Measurements from ENCODE around the gene DPP8.
A peak's percentile ranks its signal among the peaks of the same experiment; 100 is the strongest.

Gene DPP8

GRCh38 chr15:65512189-65512588, 5.3 kb downstream of the DPP8 start:
- TF ChIP-seq, protein P1, sequence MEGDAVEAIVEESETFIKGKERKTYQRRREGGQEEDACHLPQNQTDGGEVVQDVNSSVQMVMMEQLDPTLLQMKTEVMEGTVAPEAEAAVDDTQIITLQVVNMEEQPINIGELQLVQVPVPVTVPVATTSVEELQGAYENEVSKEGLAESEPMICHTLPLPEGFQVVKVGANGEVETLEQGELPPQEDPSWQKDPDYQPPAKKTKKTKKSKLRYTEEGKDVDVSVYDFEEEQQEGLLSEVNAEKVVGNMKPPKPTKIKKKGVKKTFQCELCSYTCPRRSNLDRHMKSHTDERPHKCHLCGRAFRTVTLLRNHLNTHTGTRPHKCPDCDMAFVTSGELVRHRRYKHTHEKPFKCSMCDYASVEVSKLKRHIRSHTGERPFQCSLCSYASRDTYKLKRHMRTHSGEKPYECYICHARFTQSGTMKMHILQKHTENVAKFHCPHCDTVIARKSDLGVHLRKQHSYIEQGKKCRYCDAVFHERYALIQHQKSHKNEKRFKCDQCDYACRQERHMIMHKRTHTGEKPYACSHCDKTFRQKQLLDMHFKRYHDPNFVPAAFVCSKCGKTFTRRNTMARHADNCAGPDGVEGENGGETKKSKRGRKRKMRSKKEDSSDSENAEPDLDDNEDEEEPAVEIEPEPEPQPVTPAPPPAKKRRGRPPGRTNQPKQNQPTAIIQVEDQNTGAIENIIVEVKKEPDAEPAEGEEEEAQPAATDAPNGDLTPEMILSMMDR (IDR thresholded peaks at IDR 0.05; ENCODE audit: low read depth, low read length), result no peak
- in situ Hi-C loops (cut with HindIII; ENCODE audit: low sequenced_read_pairs), result no loop called here
- DNase-seq (ENCODE audit: low read depth, low spot score), result no peak
- H3K4me3 ChIP-seq (ENCODE audit: low read depth, low read length), result peak overlapping the region; percentile 13

DNA sequence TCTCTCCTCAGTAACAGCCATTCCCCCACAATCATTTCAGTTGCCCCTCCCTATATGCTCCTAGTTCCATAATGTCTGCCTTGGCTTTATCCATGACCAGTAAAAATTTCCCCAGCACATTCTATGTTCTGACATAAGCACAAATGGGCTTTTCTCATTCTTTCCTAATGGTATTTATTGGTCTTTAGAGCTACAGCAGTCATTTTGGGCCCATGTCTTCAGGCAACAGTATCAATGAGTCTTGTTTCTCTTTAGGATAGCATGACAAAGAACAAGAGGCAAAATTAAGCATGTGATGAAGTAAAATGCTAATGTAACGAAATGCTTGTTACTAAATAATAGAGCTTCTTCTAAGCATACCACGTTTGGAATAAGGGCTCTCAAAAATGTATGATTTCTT, 8.2 kb downstream of the DPP8 start:
- TF ChIP-seq, protein P1 (IDR thresholded peaks at IDR 0.05; ENCODE audit: low read depth, low read length), result no peak
- in situ Hi-C loops (cut with HindIII; ENCODE audit: low sequenced_read_pairs), result no loop called here
- no peak for DNase-seq (ENCODE audit: low read depth, low spot score)

DNA sequence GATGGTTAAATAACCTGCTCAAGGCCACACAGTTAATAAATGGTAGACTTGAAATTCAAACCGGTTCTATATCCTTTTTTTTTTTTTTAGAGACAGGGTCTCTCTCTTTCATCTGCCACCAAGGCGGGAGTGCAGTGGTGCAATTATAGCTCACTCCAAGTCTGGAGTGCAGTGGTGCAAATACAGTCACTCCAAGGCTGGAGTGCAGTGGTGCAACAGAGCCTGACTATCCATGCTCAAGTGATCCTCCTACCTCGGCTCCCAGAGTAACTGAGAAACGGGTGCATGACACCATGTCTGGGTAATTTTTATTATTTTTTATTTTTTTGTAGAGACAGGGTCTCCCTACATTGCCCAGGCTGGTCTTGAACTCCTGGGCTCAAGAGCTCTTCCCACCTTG, 23.4 kb downstream of the DPP8 start:
- in situ Hi-C loops (cut with HindIII; ENCODE audit: low sequenced_read_pairs), result no loop called here
- no peak overlapping the region for H3K4me3 ChIP-seq (ENCODE audit: low read depth, low read length)
- DNase-seq (ENCODE audit: low read depth, low spot score), result no peak
- TF ChIP-seq, protein P1 (IDR thresholded peaks at IDR 0.05; ENCODE audit: low read depth, low read length), result no peak

More for the DNA sequence above, 8.2 kb downstream of the DPP8 start:
- H3K4me3 ChIP-seq (ENCODE audit: low read depth, low read length), result no peak overlapping the region

- no peak for DNase-seq (ENCODE audit: low read depth, low spot score)
- TF ChIP-seq, protein P1 (IDR thresholded peaks at IDR 0.05; ENCODE audit: low read depth, low read length), result no peak
- in situ Hi-C loops (cut with HindIII; ENCODE audit: low sequenced_read_pairs), result no loop called here
- no peak overlapping the region for H3K4me3 ChIP-seq (ENCODE audit: low read depth, low read length)
Observed at GRCh38 chr15:65484876-65485275, 32.6 kb downstream of the DPP8 start.

DNA sequence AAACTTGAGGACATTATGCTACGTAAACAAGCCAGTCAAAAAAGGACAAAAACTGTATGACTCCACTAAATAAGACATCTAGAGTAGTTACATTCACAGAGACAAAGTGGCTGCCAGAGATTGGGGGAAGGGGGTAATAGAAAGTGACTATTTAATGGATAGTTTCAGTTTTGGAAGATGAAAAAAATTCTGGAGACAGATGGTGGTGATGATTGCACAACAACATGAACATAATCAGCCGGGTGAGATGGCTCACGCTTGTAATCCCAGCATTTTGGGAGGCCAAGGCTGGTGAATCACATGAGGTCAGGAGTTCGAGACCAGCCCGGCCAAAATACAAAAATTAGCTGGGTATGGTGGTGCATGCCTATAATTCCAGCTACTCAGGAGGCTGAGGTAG, 40.6 kb downstream of the DPP8 start:
- TF ChIP-seq, protein P1 (IDR thresholded peaks at IDR 0.05; ENCODE audit: low read depth, low read length), result no peak
- H3K4me3 ChIP-seq (ENCODE audit: low read depth, low read length), result no peak overlapping the region
- peak; percentile 29 for DNase-seq (ENCODE audit: low read depth, low spot score)
- in situ Hi-C loops (cut with HindIII; ENCODE audit: low sequenced_read_pairs), result no loop called here

- in situ Hi-C loops (cut with HindIII; ENCODE audit: low sequenced_read_pairs), result no loop called here
- no peak overlapping the region for H3K4me3 ChIP-seq (ENCODE audit: low read depth, low read length)
- TF ChIP-seq, protein P1 (IDR thresholded peaks at IDR 0.05; ENCODE audit: low read depth, low read length), result no peak
- DNase-seq (ENCODE audit: low read depth, low spot score), result no peak
Observed at GRCh38 chr15:65470866-65471265, 46.6 kb downstream of the DPP8 start.

Data from astrocyte of the spinal cord (primary cell).